Measurements from ENCODE around the gene ARRDC2. TPM values are rescaled to one million over a fixed set of nuclear protein-coding genes. Genes with fewer than 3 reads are reported as not detected.
"Not testable (repeated sequence)": the region's sequence is repeated elsewhere in the genome, so short reads cannot be mapped to it uniquely, and the experiment has no call there.

ARRDC2 gene
- total RNA-seq, 1 donor from 2014 or later: 2.6 TPM

DNA sequence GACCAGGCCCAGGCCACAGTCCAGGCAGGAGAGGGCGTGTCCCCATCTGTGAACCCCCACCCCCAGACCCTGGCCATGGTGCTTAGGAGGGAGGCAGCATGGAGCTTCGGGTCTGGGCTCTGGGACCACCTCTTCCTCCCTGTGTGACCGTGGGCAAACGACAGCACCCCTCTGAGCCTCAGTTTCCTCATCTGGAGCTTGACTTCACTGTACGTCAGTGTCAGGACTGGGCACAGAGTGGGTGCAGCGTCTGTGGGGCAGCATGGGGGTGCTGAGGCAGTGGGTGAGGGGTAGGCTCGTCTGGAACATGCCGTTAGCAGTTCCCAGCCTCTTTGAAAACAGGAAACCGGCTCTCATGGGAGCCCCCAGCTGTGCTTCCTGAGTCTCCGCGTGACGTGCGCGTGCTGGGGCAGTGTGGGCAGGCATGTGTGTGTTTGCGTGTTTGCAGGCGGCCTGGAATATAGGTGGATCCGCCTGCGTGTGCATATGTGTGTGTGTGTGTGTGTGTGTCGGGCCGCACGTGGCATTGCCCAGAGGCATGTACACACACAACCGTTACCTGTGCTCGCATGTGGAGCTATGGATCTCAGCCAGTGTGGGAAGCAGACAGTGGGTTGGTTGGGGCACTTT is 15.8 kb downstream of the ARRDC2 start:
- peak overlapping the region; percentile 52 for H2AFZ ChIP-seq (ENCODE audit: low read depth, low read length)
- H3K9ac ChIP-seq (ENCODE audit: low read length): peak overlapping the region; percentile 23
- H3K27ac ChIP-seq (ENCODE audit: low read depth, low read length): no peak overlapping the region
- peaks cover 27% of the 10 kb centered on the region for H3K4me1 ChIP-seq (ENCODE audit: insufficient read depth, low read length)
- Mint-ChIP-seq H3K4me1 (ENCODE audit: low read depth, unreplicated experiment) (peaks cover 4% of the 10 kb centered on the region), H3K9me3 (ENCODE audit: unreplicated experiment) (no peaks in the 10 kb centered on the region), H3K27me3 (ENCODE audit: low read depth, unreplicated experiment) (peaks cover 10% of the 10 kb centered on the region), H3K4me3 (ENCODE audit: unreplicated experiment) (no peak overlapping the region), H3K36me3 (ENCODE audit: low read depth, unreplicated experiment) (no peaks in the 10 kb centered on the region), H3K27ac (ENCODE audit: unreplicated experiment) (peak overlapping the region; percentile 34)
- no peak for DNase-seq (ENCODE audit: low read depth)
- no peaks in the 10 kb centered on the region for H3K27me3 ChIP-seq (ENCODE audit: insufficient read depth, low read length)
- no peak overlapping the region for H3K4me3 ChIP-seq (ENCODE audit: insufficient read depth, low read depth, low read length)
- no peaks in the 10 kb centered on the region for H4K20me1 ChIP-seq (ENCODE audit: insufficient read depth, low read length)
- no peak overlapping the region for H3K4me2 ChIP-seq (ENCODE audit: low read length)
- H3K79me2 ChIP-seq (ENCODE audit: insufficient read depth, low read length): no peaks in the 10 kb centered on the region
- H3K36me3 ChIP-seq (ENCODE audit: insufficient read depth, low read length): no peaks in the 10 kb centered on the region
- no peak for FAIRE-seq
- TF ChIP-seq, protein P1, sequence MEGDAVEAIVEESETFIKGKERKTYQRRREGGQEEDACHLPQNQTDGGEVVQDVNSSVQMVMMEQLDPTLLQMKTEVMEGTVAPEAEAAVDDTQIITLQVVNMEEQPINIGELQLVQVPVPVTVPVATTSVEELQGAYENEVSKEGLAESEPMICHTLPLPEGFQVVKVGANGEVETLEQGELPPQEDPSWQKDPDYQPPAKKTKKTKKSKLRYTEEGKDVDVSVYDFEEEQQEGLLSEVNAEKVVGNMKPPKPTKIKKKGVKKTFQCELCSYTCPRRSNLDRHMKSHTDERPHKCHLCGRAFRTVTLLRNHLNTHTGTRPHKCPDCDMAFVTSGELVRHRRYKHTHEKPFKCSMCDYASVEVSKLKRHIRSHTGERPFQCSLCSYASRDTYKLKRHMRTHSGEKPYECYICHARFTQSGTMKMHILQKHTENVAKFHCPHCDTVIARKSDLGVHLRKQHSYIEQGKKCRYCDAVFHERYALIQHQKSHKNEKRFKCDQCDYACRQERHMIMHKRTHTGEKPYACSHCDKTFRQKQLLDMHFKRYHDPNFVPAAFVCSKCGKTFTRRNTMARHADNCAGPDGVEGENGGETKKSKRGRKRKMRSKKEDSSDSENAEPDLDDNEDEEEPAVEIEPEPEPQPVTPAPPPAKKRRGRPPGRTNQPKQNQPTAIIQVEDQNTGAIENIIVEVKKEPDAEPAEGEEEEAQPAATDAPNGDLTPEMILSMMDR (IDR thresholded peaks at IDR 0.05; ENCODE audit: insufficient read depth, low read depth, low read length): no peak
- TF ChIP-seq EZH2 (IDR thresholded peaks at IDR 0.05; ENCODE audit: insufficient read depth, low read length): no peak
- H3K9me3 ChIP-seq (ENCODE audit: insufficient read depth, low read depth, low read length): no peaks in the 10 kb centered on the region

DNA sequence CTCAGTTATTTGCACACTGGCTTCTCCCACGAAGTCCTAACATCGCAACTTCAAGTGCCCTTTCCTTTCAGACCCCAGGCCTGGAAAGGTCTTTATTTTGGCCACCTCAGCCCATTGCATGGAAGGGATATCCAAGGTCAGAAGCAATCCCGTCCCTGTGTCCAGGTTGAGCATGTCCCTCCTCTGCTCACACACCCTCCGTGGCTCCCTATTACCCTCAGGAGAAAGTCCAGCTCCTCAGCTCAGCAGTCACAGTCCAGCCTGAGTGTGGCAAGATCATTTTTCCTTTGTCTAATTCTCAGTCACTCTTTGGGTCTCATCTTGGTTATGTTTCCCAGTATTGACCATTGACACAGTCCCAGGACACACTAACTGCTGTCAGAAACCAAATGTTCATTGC is 19.2 kb downstream of the ARRDC2 start:
- FAIRE-seq (no peak), DNase-seq (ENCODE audit: low read depth) (no peak)
- Histone ChIP-seq H3K79me2 (ENCODE audit: insufficient read depth, low read length) (no peaks in the 10 kb centered on the region), H3K36me3 (ENCODE audit: insufficient read depth, low read length) (no peaks in the 10 kb centered on the region), H3K4me3 (ENCODE audit: insufficient read depth, low read depth, low read length) (no peak overlapping the region), H2AFZ (ENCODE audit: low read depth, low read length) (no peak overlapping the region), H3K4me1 (ENCODE audit: insufficient read depth, low read length) (peaks cover 6% of the 10 kb centered on the region), H3K9ac (ENCODE audit: low read length) (no peak overlapping the region), H3K4me2 (ENCODE audit: low read length) (no peak overlapping the region), H3K27ac (ENCODE audit: low read depth, low read length) (no peak overlapping the region), H4K20me1 (ENCODE audit: insufficient read depth, low read length) (no peaks in the 10 kb centered on the region), H3K27me3 (ENCODE audit: insufficient read depth, low read length) (no peaks in the 10 kb centered on the region), H3K9me3 (ENCODE audit: insufficient read depth, low read depth, low read length) (no peaks in the 10 kb centered on the region)
- Mint-ChIP-seq H3K27ac (ENCODE audit: unreplicated experiment) (no peak overlapping the region), H3K27me3 (ENCODE audit: low read depth, unreplicated experiment) (peaks cover 16% of the 10 kb centered on the region), H3K4me1 (ENCODE audit: low read depth, unreplicated experiment) (no peaks in the 10 kb centered on the region), H3K9me3 (ENCODE audit: unreplicated experiment) (no peaks in the 10 kb centered on the region), H3K4me3 (ENCODE audit: unreplicated experiment) (no peak overlapping the region), H3K36me3 (ENCODE audit: low read depth, unreplicated experiment) (no peaks in the 10 kb centered on the region)
- TF ChIP-seq, protein P1 (IDR thresholded peaks at IDR 0.05; ENCODE audit: insufficient read depth, low read depth, low read length): no peak
- TF ChIP-seq EZH2 (IDR thresholded peaks at IDR 0.05; ENCODE audit: insufficient read depth, low read length): no peak

DNA sequence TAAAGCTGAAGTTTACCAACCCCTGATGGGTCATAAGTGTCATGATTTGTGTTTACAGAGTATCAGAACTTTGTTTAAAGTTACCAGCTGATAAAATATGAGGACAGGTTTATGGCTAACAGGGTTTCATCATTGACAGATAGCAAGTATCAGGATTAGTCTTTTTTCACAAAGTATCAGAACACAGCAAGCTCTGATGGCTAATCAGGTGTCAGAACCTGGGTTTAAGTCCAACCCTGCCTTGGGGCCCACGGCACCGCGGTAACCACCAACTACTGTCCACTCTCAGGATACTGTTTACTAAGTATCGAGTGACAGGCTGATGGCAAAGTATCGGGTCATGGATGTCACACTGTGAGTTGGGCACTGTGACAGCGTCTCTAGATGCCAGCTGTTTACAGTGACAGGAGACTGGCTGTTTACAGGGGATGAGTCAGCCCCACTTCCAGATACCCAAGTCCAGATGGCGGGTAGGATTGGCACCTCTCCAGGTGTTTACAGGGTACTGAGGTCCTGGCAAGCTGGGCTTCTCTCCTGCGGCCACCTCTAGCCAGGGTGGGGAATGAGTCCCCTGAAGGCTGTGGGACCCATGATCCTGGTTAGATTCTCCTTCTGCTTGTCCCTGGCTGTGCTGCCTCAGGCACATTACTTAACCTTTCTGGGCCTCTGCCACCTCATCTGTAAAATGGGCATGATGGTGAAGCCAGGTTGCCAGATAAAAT is 21.8 kb downstream of the ARRDC2 start:
- Histone ChIP-seq H3K9ac (ENCODE audit: low read length) (no peak overlapping the region), H4K20me1 (ENCODE audit: insufficient read depth, low read length) (no peaks in the 10 kb centered on the region), H3K9me3 (ENCODE audit: insufficient read depth, low read depth, low read length) (no peaks in the 10 kb centered on the region), H3K27me3 (ENCODE audit: insufficient read depth, low read length) (no peaks in the 10 kb centered on the region), H3K27ac (ENCODE audit: low read depth, low read length) (no peak overlapping the region), H2AFZ (ENCODE audit: low read depth, low read length) (no peak overlapping the region), H3K4me3 (ENCODE audit: insufficient read depth, low read depth, low read length) (no peak overlapping the region), H3K36me3 (ENCODE audit: insufficient read depth, low read length) (no peaks in the 10 kb centered on the region), H3K79me2 (ENCODE audit: insufficient read depth, low read length) (no peaks in the 10 kb centered on the region), H3K4me2 (ENCODE audit: low read length) (no peak overlapping the region), H3K4me1 (ENCODE audit: insufficient read depth, low read length) (no peaks in the 10 kb centered on the region)
- Mint-ChIP-seq H3K4me1 (ENCODE audit: low read depth, unreplicated experiment) (no peaks in the 10 kb centered on the region), H3K9me3 (ENCODE audit: unreplicated experiment) (no peaks in the 10 kb centered on the region), H3K27ac (ENCODE audit: unreplicated experiment) (no peak overlapping the region), H3K4me3 (ENCODE audit: unreplicated experiment) (no peak overlapping the region), H3K36me3 (ENCODE audit: low read depth, unreplicated experiment) (no peaks in the 10 kb centered on the region), H3K27me3 (ENCODE audit: low read depth, unreplicated experiment) (peaks cover 29% of the 10 kb centered on the region)
- no peak for DNase-seq (ENCODE audit: low read depth)
- TF ChIP-seq EZH2 (IDR thresholded peaks at IDR 0.05; ENCODE audit: insufficient read depth, low read length): no peak
- TF ChIP-seq, protein P1 (IDR thresholded peaks at IDR 0.05; ENCODE audit: insufficient read depth, low read depth, low read length): no peak
- FAIRE-seq: no peak

DNA sequence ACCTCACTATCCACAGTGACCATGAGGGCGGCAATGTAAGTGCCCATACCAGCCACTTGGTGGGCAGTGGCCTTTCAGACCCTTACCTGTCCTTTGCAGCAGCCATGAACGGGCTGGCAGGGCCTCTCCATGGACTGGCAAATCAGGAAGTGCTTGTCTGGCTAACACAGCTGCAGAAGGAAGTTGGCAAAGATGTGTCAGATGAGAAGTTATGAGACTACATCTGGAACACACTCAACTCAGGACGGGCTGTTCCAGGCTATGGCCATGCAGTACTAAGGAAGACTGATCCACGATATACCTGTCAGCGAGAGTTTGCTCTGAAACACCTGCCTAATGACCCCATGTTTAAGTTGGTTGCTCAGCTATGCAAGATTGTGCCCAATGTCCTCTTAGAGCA is 23.4 kb downstream of the ARRDC2 start:
- H3K27ac Mint-ChIP-seq (ENCODE audit: unreplicated experiment); FAIRE-seq: not testable (repeated sequence)

More for the DNA sequence above, 23.4 kb downstream of the ARRDC2 start:
- H3K4me3 Mint-ChIP-seq (ENCODE audit: unreplicated experiment); H3K4me1 ChIP-seq (ENCODE audit: insufficient read depth, low read length); H3K9me3 Mint-ChIP-seq (ENCODE audit: unreplicated experiment); DNase-seq (ENCODE audit: low read depth); H3K79me2 ChIP-seq (ENCODE audit: insufficient read depth, low read length); H3K36me3 Mint-ChIP-seq (ENCODE audit: low read depth, unreplicated experiment); H3K9me3 ChIP-seq (ENCODE audit: insufficient read depth, low read depth, low read length); H3K36me3 ChIP-seq (ENCODE audit: insufficient read depth, low read length); H3K9ac ChIP-seq (ENCODE audit: low read length); H3K4me2 ChIP-seq (ENCODE audit: low read length); H3K4me1 Mint-ChIP-seq (ENCODE audit: low read depth, unreplicated experiment); H2AFZ ChIP-seq (ENCODE audit: low read depth, low read length); H3K27me3 ChIP-seq (ENCODE audit: insufficient read depth, low read length); H4K20me1 ChIP-seq (ENCODE audit: insufficient read depth, low read length); H3K4me3 ChIP-seq (ENCODE audit: insufficient read depth, low read depth, low read length); H3K27ac ChIP-seq (ENCODE audit: low read depth, low read length): not testable (repeated sequence)
- peaks cover 29% of the 10 kb centered on the region for H3K27me3 Mint-ChIP-seq (ENCODE audit: low read depth, unreplicated experiment)

Measured in astrocyte (in vitro differentiated cells and primary cell).